Common myeloid progenitor, CD34-positive (primary cell): ENCODE results near the gene HOXC10.

ENCODE experiments used
- CTCF ChIA-PET: fragments of 350-600 bp; sonication (Branson Sonifier 250); formaldehyde crosslinking; loops from one replicate; lab custom pipeline; 2021; ENCODE audit warnings: antibody characterized with exemption; lab: Charles Lee
- POLR2A ChIA-PET: fragments of 350-600 bp; sonication (Branson Sonifier 250); formaldehyde crosslinking; loops from one replicate; lab custom pipeline; 2021; ENCODE audit warnings: antibody characterized with exemption; lab: Charles Lee
- DNase-seq, 3 donors: peaks; one replicate each; pipeline versions ENCODE4 v3.0.0 to v3.0.0-alpha.2; 2013
- H3K27ac ChIP-seq, 2 experiments: 1 replicate in 1 of 2; 2 replicates in 1 of 2; pipeline ENCODE4 v1.7.0; 2013; ENCODE audit warnings: inconsistent platforms in 2 of 2, low read length in 2 of 2, mild to moderate bottlenecking in 2 of 2, low read depth in 1 of 2, moderate library complexity in 1 of 2; ENCODE audit not compliant: severe bottlenecking in 2 of 2, insufficient read depth in 1 of 2, poor library complexity in 1 of 2
- H3K27me3 ChIP-seq, 5 experiments: replicated peaks in 2 of 5; 1 replicate in 3 of 5; 2 replicates in 2 of 5; pipeline versions ENCODE4 v1.6.1 to v1.7.0; 2013; ENCODE audit warnings: low read length in 4 of 5, mild to moderate bottlenecking in 2 of 5, moderate library complexity in 2 of 5, inconsistent platforms in 1 of 5; ENCODE audit not compliant: insufficient read depth in 5 of 5, control insufficient read depth in 4 of 5
- H3K36me3 ChIP-seq, 4 experiments: 1 replicate in 2 of 4; 2 replicates in 2 of 4; pipeline versions ENCODE4 v1.6.1 to v1.7.0; 2013; ENCODE audit warnings: low read length in 3 of 4, control low read depth in 1 of 4, mild to moderate bottlenecking in 1 of 4; ENCODE audit not compliant: control insufficient read depth in 4 of 4, insufficient read depth in 4 of 4
- H3K4me1 ChIP-seq, 4 experiments: 1 replicate in 3 of 4; 2 replicates in 1 of 4; pipeline versions ENCODE4 v1.6.1 to v1.7.1; 2013; ENCODE audit warnings: low read length in 3 of 4, mild to moderate bottlenecking in 3 of 4, control low read depth in 1 of 4, inconsistent platforms in 1 of 4, moderate library complexity in 1 of 4; ENCODE audit not compliant: control insufficient read depth in 4 of 4, insufficient read depth in 4 of 4; ENCODE audit errors: control extremely low read depth in 1 of 4
- H3K4me3 ChIP-seq, 7 experiments: 1 replicate in 4 of 7; 2 replicates in 3 of 7; pipeline versions ENCODE4 v1.5.1 to v1.7.0; 2013; ENCODE audit warnings: mild to moderate bottlenecking in 7 of 7, low read length in 6 of 7, moderate library complexity in 6 of 7, inconsistent platforms in 2 of 7, low read depth in 2 of 7, control low read depth in 1 of 7; ENCODE audit not compliant: insufficient read depth in 4 of 7, control insufficient read depth in 1 of 7; ENCODE audit errors: extremely low read depth in 1 of 7
- H3K9me3 ChIP-seq, 5 experiments: 1 replicate in 4 of 5; 2 replicates in 1 of 5; pipeline versions ENCODE4 v1.6.1 to v1.7.1; 2013; ENCODE audit warnings: low read length in 4 of 5, mild to moderate bottlenecking in 2 of 5, inconsistent platforms in 1 of 5, low read depth in 1 of 5, moderate library complexity in 1 of 5; ENCODE audit not compliant: control insufficient read depth in 4 of 5, insufficient read depth in 2 of 5; ENCODE audit errors: control extremely low read depth in 1 of 5
- WGBS: methylation state at CpG from one replicate; pipeline ENCODE4 v1.1.5; 2013; ENCODE audit not compliant: insufficient coverage; 5-methylcytosine and 5-hydroxymethylcytosine counted together

HOXC10 gene

GRCh38 chr12:53939141-53940108 is 45.5 kb upstream of the HOXC10 start:
- peaks cover 0 to 4% (median 1%) of the 10 kb centered on the region in 5 experiments for H3K9me3 ChIP-seq
- no peak for DNase-seq
- H3K4me3 ChIP-seq = no peak overlapping the region
- H3K27ac ChIP-seq = no peak overlapping the region
- ChIA-PET POLR2A (no interaction called here), CTCF (interaction anchor here (1.0 kb wide), 1 partner anchor 23 kb away, joined by 3 read pairs; no protein-coding TSS in a partner anchor)
- peaks cover 0 to 3% (median 0%) of the 10 kb centered on the region in 4 experiments for H3K4me1 ChIP-seq
- H3K27me3 ChIP-seq = peaks cover 42 to 99% (median 75%) of the 10 kb centered on the region in 5 experiments
- WGBS = 11% methylated on average over 70 of the region's 91 CpGs
- no peaks in the 10 kb centered on the region for H3K36me3 ChIP-seq

DNA sequence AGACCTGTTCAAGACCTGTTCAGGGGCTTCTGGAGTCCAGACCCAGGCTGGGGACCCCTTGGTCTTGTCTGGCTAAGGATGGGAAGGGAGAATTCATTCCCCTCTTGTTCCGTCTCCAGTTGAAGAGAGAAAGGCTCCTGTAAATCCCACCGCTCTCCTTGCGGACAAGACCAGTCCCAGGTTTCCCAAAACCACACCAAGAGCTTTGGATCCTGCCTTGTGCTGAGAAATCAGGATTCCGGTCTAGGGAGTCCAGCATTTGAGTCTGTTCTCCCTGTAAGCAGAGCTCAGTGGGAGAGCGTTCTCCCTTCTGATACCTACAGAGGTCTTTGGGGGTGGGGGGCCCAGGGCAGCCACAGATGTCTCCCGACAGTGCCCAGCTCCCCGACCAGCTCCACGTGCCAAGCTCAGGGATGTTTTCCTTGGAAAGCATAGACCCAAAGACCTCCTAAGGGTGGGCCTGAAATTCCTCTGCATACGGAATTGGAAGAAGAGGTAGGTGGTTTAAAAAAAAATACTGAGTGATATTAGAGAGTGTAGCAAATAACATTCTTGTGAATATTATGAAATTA is 44.4 kb upstream of the HOXC10 start:
- Histone ChIP-seq H3K36me3 (no peaks in the 10 kb centered on the region), H3K9me3 (peaks cover 0 to 6% (median 1%) of the 10 kb centered on the region in 5 experiments), H3K27ac (no peak overlapping the region), H3K27me3 (peaks cover 35 to 99% (median 77%) of the 10 kb centered on the region in 5 experiments), H3K4me1 (peaks cover 0 to 1% (median 0%) of the 10 kb centered on the region in 4 experiments), H3K4me3 (no peak overlapping the region)
- WGBS = 9% methylated on average over 5 of the region's 9 CpGs
- CTCF ChIA-PET = interaction anchor here (1.2 to 1.3 kb wide), 3 partner anchors 11 to 267 kb away, joined by 3 to 5 read pairs (median 4); no protein-coding TSS in a partner anchor
- POLR2A ChIA-PET = no interaction called here
- no peak for DNase-seq

- no peak for DNase-seq
- Histone ChIP-seq H3K4me1 (no peaks in the 10 kb centered on the region), H3K27ac (no peak overlapping the region), H3K36me3 (no peaks in the 10 kb centered on the region), H3K4me3 (no peak overlapping the region), H3K27me3 (peaks cover 38 to 99% (median 77%) of the 10 kb centered on the region in 5 experiments), H3K9me3 (peaks cover 0 to 9% (median 1%) of the 10 kb centered on the region in 5 experiments)
- ChIA-PET POLR2A (no interaction called here), CTCF (interaction anchor here (1.2 to 1.3 kb wide), 3 partner anchors 10 to 266 kb away, joined by 3 to 5 read pairs (median 4); no protein-coding TSS in a partner anchor)
Measured at GRCh38 chr12:53941187-53941586, 43.8 kb upstream of the HOXC10 start.

DNA sequence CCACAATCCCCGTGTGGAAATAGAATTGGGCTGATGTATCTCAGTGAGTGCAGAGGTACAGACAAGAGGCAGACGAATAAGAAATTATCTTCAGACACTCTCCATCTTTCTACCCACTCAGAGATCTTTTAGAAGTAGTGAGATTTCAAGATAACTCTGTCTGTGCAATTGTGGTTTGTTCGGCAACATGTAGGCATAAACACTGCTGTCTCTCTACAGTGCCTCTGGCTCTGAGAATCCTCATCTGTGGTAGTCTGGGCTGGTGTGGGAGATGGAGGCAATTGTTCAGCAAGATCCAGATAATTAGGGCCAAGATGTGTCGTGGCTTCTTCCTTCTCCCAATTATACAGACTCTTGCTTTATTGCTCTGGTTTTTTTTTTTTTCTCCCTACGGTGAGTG is 43.2 kb upstream of the HOXC10 start:
- ChIA-PET POLR2A (no interaction called here), CTCF (interaction anchor here (1.3 kb wide), 1 partner anchor 265 kb away, joined by 3 read pairs; no protein-coding TSS in a partner anchor)
- no peaks in the 10 kb centered on the region for H3K36me3 ChIP-seq
- H3K27me3 ChIP-seq = peaks cover 34 to 99% (median 81%) of the 10 kb centered on the region in 5 experiments
- H3K27ac ChIP-seq = no peak overlapping the region
- DNase-seq = no peak
- H3K4me3 ChIP-seq = no peak overlapping the region
- no CpG with 5 or more reads among the region's 5 CpGs for WGBS
- H3K4me1 ChIP-seq = no peaks in the 10 kb centered on the region
- H3K9me3 ChIP-seq = peaks cover 0 to 9% (median 1%) of the 10 kb centered on the region in 5 experiments

- CTCF ChIA-PET = interaction anchor here (0.9 to 1.9 kb wide), 2 partner anchors 8 to 10 kb away, joined by 3 to 7 read pairs; no protein-coding TSS in a partner anchor
- Histone ChIP-seq H3K9me3 (peaks cover 0 to 9% (median 1%) of the 10 kb centered on the region in 5 experiments), H3K27me3 (peaks cover 30 to 99% (median 77%) of the 10 kb centered on the region in 5 experiments), H3K4me1 (no peaks in the 10 kb centered on the region), H3K4me3 (no peak overlapping the region), H3K36me3 (no peaks in the 10 kb centered on the region), H3K27ac (no peak overlapping the region)
- WGBS = 0% methylated on average over 1 of the region's 2 CpGs
- POLR2A ChIA-PET = no interaction called here
- no peak for DNase-seq
Measured at GRCh38 chr12:53942467-53942997, 42.4 kb upstream of the HOXC10 start.

DNA sequence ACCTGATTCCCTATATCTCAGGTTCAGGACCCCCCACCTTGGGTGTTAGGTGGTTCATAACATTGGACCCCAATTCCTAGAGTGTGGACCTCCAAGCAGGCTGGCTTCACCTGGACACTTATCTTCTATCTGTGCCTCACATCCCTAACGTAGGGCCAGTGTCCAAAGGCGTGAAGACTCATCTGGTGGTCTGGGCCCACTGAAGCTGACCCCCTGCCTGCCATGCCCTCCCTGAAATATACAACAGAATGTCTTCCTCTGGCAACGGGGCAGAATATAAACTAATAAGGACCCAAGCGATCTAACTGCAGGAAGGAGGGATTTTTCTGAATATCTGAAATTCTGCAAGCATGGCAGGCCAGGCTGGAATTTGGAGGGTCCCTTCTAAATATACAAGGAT is 40.7 kb upstream of the HOXC10 start:
- Histone ChIP-seq H3K4me3 (no peak overlapping the region), H3K9me3 (peaks cover 0 to 7% (median 1%) of the 10 kb centered on the region in 5 experiments), H3K27ac (no peak overlapping the region), H3K4me1 (no peaks in the 10 kb centered on the region), H3K27me3 (peaks cover 32 to 99% (median 83%) of the 10 kb centered on the region in 5 experiments), H3K36me3 (no peaks in the 10 kb centered on the region)
- ChIA-PET POLR2A (no interaction called here), CTCF (interaction anchor here (1.5 to 1.9 kb wide), 2 partner anchors 10 to 47 kb away, joined by 3 to 7 read pairs; no protein-coding TSS in a partner anchor)
- DNase-seq = no peak
- WGBS = 40% methylated on average over 1 of the region's 4 CpGs
